Smooth muscle cell of the brain vasculature (primary cell): ENCODE measurements around the gene CACNG4.

Source experiments
- DNase-seq: peaks from one replicate; pipeline ENCODE4 v3.0.0-alpha.2; 2012; ENCODE audit warnings: low read depth, low spot score

The CACNG4 gene

GRCh38 chr17:67058036-67058435, 93.5 kb downstream of the CACNG4 start:
- DNase-seq: no peak

- DNase-seq: no peak
Observed at GRCh38 chr17:67059372-67059771, 94.9 kb downstream of the CACNG4 start.

GRCh38 chr17:67063141-67063540, 98.6 kb downstream of the CACNG4 start:
- DNase-seq: no peak

- DNase-seq: no peak
Observed at GRCh38 chr17:67066717-67067116, 102.2 kb downstream of the CACNG4 start.

GRCh38 chr17:67067571-67068482, 103.3 kb downstream of the CACNG4 start:
- no peak for DNase-seq

GRCh38 chr17:67068999-67069398, 104.5 kb downstream of the CACNG4 start:
- DNase-seq: no peak

- DNase-seq: no peak
Observed at GRCh38 chr17:67069603-67070136, 105.2 kb downstream of the CACNG4 start.

GRCh38 chr17:67071595-67071994, 107.1 kb downstream of the CACNG4 start:
- DNase-seq: no peak

GRCh38 chr17:67072885-67073284, 108.4 kb downstream of the CACNG4 start:
- DNase-seq: no peak

- no peak for DNase-seq
Observed at GRCh38 chr17:67074781-67075180, 110.3 kb downstream of the CACNG4 start.

- DNase-seq: no peak
Observed at GRCh38 chr17:67076290-67076689, 111.8 kb downstream of the CACNG4 start.

GRCh38 chr17:67078292-67078691, 113.8 kb downstream of the CACNG4 start:
- DNase-seq: no peak

- DNase-seq: no peak
Observed at GRCh38 chr17:67079491-67079890, 115.0 kb downstream of the CACNG4 start.

GRCh38 chr17:67080804-67081203, 116.3 kb downstream of the CACNG4 start:
- DNase-seq: no peak

- no peak for DNase-seq
Observed at GRCh38 chr17:67082107-67082506, 117.6 kb downstream of the CACNG4 start.
